Effector memory CD8-positive, alpha-beta T cell (primary cell): ENCODE results near the gene FOXO6.

ENCODE experiments used
- ATAC-seq: fragments of 150-1000 bp; cut with Tn5 transposase; replicated peaks from 2 replicates; pipeline ENCODE4 v1.10.0; 2021; ENCODE audit warnings: mild to moderate bottlenecking, moderate library complexity
- DNase-seq, 3 experiments: peaks; one replicate each; pipeline ENCODE4 v3.0.0; 2021
- H3K27ac Mint-ChIP-seq, 2 donors: one replicate each; pipeline ENCODE4 v1.8.0; 2022; ENCODE audit warnings: mild to moderate bottlenecking in 2 of 2, mixed read lengths in 2 of 2, moderate library complexity in 2 of 2
- H3K27me3 Mint-ChIP-seq, 2 donors: one replicate each; pipeline ENCODE4 v1.8.0; 2022; ENCODE audit warnings: mixed read lengths in 2 of 2
- H3K36me3 Mint-ChIP-seq: one replicate; pipeline ENCODE4 v1.8.0; 2022; ENCODE audit warnings: mild to moderate bottlenecking, moderate library complexity, mixed read lengths; ENCODE audit not compliant: insufficient read depth
- H3K4me1 Mint-ChIP-seq, 2 donors: one replicate each; pipeline ENCODE4 v1.8.0; 2022; ENCODE audit warnings: low read depth in 2 of 2, mixed read lengths in 2 of 2
- H3K4me3 Mint-ChIP-seq, 2 donors: one replicate each; pipeline ENCODE4 v1.8.0; 2022; ENCODE audit warnings: mild to moderate bottlenecking in 2 of 2, mixed read lengths in 2 of 2, moderate library complexity in 2 of 2
- H3K9me3 Mint-ChIP-seq, 2 donors: one replicate each; pipeline ENCODE4 v1.8.0; 2022; ENCODE audit warnings: mixed read lengths in 2 of 2

Gene FOXO6

DNA sequence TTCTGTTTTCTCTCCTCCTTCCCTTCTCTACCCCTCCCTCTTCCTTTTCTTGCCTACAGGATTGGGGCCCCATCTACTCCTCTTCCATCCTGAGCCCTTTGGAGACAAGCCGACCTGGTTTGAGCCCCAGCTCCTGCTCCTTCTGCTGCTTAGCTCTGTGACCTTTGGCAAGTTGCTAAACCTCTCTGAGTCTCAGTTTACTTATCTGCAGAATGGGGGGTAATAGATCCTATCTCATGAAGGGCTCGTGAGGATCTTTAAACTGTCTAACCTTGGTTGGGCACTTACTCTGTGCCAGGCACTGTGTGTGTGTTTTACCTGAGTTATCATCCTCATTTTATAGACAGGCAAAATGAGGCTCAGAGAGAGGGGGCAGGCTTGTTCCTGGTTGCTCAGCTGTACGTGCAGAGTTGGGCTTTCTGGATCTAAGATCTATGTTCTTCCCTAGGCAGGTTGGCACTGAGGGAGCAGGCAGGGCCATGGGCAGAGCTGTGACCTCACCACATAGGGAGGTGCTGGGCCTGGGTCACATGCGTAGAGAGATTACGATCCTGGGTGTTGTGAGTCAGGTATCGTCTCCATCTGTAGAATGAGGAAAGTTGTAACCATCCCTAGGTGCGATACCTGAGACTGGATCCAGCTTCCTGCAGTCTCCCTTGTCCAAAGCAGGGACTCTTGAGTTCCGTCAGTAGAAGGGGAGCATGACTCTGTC, 58.5 kb downstream of the FOXO6 start:
- no peak for DNase-seq
- no peak for ATAC-seq
- H3K27me3 Mint-ChIP-seq = peaks cover 26 to 61% of the 10 kb centered on the region in 2 donors
- no peaks in the 10 kb centered on the region for H3K4me1 Mint-ChIP-seq
- H3K27ac Mint-ChIP-seq = no peak overlapping the region
- H3K9me3 Mint-ChIP-seq = no peaks in the 10 kb centered on the region
- H3K4me3 Mint-ChIP-seq = no peak overlapping the region
- H3K36me3 Mint-ChIP-seq = no peaks in the 10 kb centered on the region

DNA sequence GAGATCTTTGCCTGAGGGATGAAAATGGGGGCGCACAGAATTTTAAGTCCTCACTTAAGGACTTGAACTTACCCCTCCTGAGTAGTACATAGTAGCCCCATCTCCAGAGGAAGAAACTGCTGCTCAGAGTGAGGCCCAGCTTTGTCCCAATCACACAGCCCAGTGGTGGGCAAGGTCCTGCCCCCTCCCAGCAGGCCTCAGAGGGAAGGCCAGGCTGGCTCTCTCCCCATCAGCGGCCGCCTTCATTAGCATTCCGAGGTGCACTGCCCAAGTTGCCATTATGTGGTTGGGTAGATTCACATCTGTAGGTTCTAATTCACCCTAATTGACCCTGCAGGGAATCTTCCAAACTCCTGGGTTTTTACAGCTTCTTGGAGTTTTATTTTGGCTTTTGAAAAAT, 59.1 kb downstream of the FOXO6 start:
- no peak for ATAC-seq
- DNase-seq = no peak
- Mint-ChIP-seq H3K36me3 (no peaks in the 10 kb centered on the region), H3K27ac (no peak overlapping the region), H3K27me3 (peaks cover 26 to 58% of the 10 kb centered on the region in 2 donors), H3K4me3 (no peak overlapping the region), H3K9me3 (no peaks in the 10 kb centered on the region), H3K4me1 (no peaks in the 10 kb centered on the region)

DNA sequence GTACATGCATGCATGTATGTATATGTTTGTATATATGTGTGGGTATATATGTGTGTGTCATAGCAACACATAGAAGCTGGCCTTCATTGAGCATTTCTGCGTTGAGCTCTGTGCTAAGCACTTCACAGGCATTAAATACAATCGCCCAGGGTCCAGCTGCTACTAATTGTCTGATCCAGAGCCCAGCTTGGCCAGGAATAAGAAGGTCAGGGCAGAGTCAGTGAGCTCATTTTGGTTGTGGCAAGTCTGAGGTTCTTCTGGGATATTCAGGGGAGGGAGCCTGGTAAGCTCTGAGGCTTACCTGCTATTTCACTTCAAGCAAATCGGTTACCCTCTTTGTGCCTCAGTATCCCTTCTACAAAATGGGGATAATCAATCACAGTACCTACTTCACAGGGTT, 59.6 kb downstream of the FOXO6 start:
- H3K4me1 Mint-ChIP-seq = no peaks in the 10 kb centered on the region
- no peak overlapping the region for H3K4me3 Mint-ChIP-seq
- H3K9me3 Mint-ChIP-seq = no peaks in the 10 kb centered on the region
- H3K27me3 Mint-ChIP-seq = peaks cover 26 to 53% of the 10 kb centered on the region in 2 donors
- ATAC-seq = no peak
- H3K36me3 Mint-ChIP-seq = no peaks in the 10 kb centered on the region
- DNase-seq = no peak
- no peak overlapping the region for H3K27ac Mint-ChIP-seq

DNA sequence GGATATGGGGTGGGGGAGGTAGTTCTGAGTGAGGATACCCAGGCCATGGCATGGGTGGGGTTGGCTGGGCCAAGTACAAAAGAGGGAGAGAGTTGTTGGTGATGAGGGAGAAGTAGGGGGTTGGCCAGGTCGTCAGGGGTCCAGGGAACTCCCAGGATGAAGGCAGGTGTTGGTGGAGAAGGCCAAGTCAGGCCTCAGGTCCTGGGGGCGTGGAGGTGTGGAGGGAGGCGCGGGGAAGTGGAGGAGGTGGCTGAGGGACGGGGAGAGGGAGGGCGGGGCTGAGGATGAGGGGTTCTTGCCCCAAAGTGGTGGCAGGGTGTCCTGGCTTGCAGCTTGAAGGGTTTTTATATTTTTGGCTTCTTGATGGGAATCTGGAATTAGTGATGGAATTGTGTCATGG, 61.1 kb downstream of the FOXO6 start:
- Mint-ChIP-seq H3K36me3 (no peaks in the 10 kb centered on the region), H3K27me3 (peaks cover 17 to 39% of the 10 kb centered on the region in 2 donors), H3K4me1 (no peaks in the 10 kb centered on the region), H3K4me3 (no peak overlapping the region), H3K27ac (no peak overlapping the region), H3K9me3 (no peaks in the 10 kb centered on the region)
- DNase-seq (no peak), ATAC-seq (no peak)

DNA sequence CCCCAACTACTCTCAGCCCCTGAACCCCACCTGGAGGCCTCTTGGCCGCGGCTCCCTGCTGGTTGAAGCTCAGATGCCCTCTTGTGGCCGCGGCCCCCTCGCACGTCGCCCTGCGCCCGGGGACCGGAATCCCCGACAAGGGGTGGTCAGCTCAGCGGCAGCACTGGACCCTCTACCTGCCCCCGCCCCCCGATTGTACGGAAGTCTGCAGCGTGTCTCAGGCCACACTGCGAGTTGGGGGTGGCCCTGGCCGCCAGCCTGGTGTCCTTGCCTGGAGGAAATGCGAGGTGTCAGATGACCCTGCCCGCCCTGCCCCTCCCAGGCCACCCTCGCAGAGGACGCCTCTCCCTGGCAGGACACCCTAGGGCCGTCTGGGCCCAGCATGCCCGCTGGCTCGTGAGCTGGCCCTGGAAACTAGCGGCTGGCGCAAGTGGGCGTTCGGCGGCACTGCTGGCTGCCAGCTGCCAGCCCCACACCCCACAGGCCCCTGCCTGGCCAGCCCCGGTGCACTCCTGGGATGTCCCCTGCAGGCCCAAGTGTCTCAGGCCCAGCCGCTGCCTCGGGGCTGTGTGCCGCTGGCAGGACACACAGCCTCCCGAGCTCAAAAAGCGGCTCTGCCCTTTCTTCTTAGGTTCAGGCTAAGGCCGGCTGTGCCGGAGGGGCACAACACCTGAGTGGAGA, 62.4 kb downstream of the FOXO6 start:
- H3K27ac Mint-ChIP-seq = no peak overlapping the region
- no peaks in the 10 kb centered on the region for H3K9me3 Mint-ChIP-seq
- peaks cover 16 to 37% of the 10 kb centered on the region in 2 donors for H3K27me3 Mint-ChIP-seq
- no peak for DNase-seq
- no peaks in the 10 kb centered on the region for H3K36me3 Mint-ChIP-seq
- H3K4me3 Mint-ChIP-seq = no peak overlapping the region
- ATAC-seq = no peak
- no peaks in the 10 kb centered on the region for H3K4me1 Mint-ChIP-seq

DNA sequence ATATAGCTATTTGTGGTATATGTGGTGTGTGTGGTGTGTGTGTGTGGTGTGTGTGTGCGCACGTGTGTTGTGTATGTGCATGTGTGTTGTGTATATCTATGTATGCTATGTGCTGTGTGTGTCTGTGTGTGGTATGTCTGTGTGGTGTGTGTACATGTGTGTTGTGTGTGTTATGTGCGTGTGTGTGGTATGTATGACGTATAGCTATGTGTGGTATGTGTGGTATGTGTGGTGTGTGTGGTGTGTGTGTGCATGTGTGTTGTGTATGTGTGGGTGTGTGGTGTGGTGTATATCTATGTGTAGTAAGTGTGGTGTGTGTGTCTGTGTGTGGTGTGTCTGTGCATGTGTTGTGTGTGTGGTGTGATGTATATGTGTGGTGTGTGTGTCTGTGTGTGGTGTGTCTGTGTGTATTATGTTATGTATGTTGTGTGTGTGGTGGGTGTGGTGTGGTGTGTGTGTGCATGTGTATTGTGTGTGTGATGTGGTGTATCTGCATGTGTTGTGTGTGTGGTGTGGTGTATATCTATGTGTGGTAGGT, 63.4 kb downstream of the FOXO6 start:
- Mint-ChIP-seq H3K9me3 (no peaks in the 10 kb centered on the region), H3K4me3 (no peak overlapping the region), H3K27ac (no peak overlapping the region), H3K27me3 (peaks cover 17 to 37% of the 10 kb centered on the region in 2 donors), H3K4me1 (no peaks in the 10 kb centered on the region), H3K36me3 (no peaks in the 10 kb centered on the region)
- ATAC-seq (no peak), DNase-seq (no peak)

DNA sequence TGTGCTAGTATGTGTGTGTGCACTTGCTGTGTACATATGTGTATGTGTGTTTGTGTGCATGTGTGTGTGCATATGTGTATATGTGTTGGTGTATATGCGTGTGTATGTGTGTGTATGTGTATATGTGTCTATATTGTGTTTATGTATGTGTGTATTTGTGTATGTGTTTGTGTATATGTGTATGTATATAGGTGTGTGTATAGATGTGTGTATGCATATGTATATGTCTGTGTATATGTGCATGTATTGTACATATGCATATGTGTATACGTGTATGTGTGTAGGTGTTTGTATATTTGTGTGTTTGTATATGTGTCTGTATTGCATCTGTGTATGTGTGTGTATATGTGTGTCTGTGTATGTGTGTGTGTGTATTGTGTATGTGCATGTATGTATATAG, 64.1 kb downstream of the FOXO6 start:
- no peaks in the 10 kb centered on the region for H3K4me1 Mint-ChIP-seq
- peaks cover 17 to 34% of the 10 kb centered on the region in 2 donors for H3K27me3 Mint-ChIP-seq
- H3K4me3 Mint-ChIP-seq = no peak overlapping the region
- no peak for ATAC-seq
- no peak for DNase-seq
- no peaks in the 10 kb centered on the region for H3K36me3 Mint-ChIP-seq
- H3K9me3 Mint-ChIP-seq = no peaks in the 10 kb centered on the region
- no peak overlapping the region for H3K27ac Mint-ChIP-seq

DNA sequence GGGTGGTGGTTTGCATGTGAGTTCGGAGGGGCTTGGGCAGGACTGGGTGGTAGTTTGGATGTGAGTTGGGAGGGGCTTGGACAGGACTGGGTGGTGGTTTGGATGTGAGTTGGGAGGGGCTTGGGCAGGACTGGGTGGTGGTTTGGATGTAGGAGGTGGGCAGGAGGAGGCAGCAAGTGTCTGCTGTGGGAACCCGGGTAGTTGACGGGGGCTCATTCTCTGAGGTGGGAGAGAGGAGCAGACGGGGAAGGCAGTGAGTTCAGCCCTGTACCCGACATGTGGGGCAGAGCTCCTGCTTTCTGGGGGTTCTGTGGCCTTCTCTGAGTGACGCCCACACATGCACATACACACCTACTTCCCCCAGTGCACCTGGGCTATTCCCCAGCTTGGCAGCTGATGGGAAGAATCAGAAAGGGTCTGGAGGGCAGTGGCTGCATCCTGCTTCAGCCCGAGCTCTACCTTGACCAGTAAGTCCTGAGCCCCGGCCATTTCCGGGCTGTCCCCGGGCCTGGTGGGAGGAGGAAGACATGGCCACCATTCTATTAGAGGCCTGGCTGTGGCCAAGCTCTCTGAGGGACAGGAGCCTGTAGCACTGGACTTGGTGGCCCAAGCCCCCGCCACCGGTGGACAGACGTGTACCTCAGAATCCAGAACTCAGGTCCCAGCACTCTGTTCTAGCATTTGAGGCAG, 65.1 kb downstream of the FOXO6 start:
- Mint-ChIP-seq H3K27me3 (peaks cover 17 to 38% of the 10 kb centered on the region in 2 donors), H3K36me3 (no peaks in the 10 kb centered on the region)

DNA sequence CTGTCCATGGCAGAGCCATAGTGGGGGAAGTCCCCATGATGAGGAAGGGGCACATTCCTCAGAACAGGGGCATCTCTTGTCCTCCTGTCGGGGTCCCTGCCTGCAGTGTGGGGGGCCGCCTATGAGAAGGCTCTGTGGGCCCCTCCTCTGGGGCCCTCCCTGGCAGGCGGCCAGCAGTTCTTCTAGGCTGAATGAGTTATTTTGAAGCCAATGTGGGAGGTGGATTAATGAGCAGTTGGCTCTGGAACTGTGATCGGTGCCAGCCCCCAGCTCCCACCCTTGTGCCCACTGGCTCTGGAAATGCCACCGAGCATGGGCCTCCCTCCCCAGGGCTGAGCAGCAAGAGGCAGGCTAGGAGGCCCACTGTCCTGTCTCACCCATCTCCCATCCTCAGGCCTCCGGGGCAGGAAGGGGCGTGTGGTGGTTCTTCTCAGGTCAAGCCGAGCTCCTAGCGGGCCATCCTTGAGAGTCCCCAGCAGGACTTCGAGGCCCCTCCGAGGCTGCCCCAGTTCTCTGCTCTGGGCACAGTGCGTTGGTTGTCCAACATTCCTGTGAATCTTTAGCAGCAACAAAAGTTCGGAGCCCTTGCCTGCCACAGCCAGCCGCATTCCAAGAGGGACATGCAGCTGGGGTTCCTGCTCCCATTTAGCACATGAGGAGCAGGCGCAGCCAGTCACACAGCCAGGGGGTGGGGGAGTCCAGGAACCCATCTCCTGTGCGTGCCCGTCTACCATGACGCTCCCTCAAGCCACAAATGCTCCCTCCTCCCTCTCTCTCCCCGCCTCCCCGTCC, 66.1 kb downstream of the FOXO6 start:
- no peaks in the 10 kb centered on the region for H3K4me1 Mint-ChIP-seq

More for the DNA sequence above, 65.1 kb downstream of the FOXO6 start:
- Mint-ChIP-seq H3K4me1 (no peaks in the 10 kb centered on the region), H3K27ac (no peak overlapping the region), H3K9me3 (no peaks in the 10 kb centered on the region), H3K4me3 (no peak overlapping the region)
- DNase-seq (no peak), ATAC-seq (no peak)

DNA sequence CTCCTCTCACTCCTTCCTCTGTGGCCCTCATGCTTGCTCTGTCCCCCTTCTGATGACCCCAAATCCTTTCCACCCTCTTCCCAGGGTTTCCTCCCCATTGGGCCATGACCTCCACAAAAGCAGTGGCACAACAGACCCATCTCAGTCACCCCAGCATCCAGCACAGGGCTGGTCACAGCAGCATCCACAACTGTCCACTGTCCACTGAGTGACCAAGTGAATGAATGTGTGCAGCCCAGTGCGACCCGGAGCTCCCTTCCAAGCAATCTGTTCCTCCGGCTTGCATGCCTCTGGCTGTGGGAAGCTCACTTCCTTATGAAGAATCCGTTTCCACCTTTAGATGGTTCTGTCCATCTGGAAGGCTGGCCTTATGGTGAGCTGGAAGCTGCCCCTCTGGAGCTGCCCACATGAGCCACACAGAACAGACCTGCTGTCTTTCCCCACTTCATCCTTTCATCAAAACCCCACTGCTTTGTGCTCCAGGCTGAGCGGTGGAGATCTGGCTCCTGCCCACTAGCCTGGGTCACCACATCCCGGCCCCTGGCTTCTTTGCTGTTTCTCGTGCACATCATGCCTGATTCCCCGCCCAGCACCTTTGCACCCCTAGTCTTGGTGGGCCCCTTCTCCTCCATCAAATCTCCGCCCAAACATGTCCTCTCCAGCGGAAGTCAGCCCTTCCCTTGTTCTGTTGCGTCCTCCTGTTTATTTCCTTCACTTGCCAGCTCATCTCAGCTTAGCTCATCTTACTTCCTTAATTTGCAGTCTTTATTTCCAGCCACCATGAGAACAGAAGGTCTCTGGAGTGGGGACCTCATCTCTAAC, 66.9 kb downstream of the FOXO6 start:
- ATAC-seq = no peak
- Mint-ChIP-seq H3K4me1 (peaks cover 4% of the 10 kb centered on the region in 2 donors), H3K27ac (no peak overlapping the region), H3K9me3 (no peaks in the 10 kb centered on the region), H3K27me3 (peaks cover 16 to 42% of the 10 kb centered on the region in 2 donors), H3K36me3 (no peaks in the 10 kb centered on the region), H3K4me3 (no peak overlapping the region)
- no peak for DNase-seq

More for the DNA sequence above, 66.1 kb downstream of the FOXO6 start:
- H3K4me3 Mint-ChIP-seq = no peak overlapping the region
- ATAC-seq (no peak), DNase-seq (no peak)
- peaks cover 11 to 38% of the 10 kb centered on the region in 2 donors for H3K27me3 Mint-ChIP-seq
- H3K36me3 Mint-ChIP-seq = no peaks in the 10 kb centered on the region
- H3K27ac Mint-ChIP-seq = no peak overlapping the region
- H3K9me3 Mint-ChIP-seq = no peaks in the 10 kb centered on the region

DNA sequence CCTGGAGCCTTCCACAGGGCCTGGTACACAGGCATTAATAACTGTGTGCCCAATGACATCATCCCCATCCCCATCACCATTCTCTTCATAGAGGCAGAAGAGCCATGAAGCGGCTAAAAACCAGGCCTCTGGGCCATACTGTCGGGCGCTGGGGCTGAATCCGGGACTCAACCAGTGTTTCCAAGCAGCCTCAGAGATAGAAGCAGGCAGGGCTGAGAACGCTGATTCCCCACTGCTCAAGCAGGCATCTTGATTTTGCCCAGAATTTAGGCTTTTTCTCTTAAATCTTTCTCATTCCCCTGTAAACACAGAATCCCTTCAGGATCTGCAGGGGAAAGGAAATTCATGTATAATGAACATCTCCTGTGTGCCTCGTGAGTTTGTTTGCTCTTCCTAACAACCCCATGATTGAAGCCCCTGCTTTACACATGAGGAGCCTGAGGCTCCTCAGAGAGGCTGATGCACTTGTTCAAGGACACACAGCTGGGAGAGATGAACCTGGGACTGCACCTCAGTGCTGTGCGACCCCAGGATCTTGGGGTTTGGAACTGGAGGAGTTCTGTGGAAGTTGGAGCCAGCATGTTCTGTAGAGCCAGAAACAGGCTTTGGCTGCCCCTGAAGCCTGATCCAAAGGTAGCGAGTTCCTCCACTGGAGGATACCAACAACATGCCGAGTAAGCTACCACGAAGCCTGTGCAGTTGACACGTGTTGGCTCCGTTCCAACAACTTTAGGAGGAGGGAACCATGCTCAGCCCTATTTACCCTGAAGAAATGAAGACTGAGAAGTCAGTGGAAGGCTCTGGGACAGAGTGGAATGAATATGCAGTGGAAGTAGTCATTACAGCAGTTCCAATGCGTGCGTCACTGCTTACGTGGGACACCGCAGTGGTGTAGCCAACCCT, 67.8 kb downstream of the FOXO6 start:
- H3K36me3 Mint-ChIP-seq = no peaks in the 10 kb centered on the region
- H3K4me1 Mint-ChIP-seq = peaks cover 4 to 7% of the 10 kb centered on the region in 2 donors
- ATAC-seq (no peak), DNase-seq (no peak)
- no peaks in the 10 kb centered on the region for H3K9me3 Mint-ChIP-seq
- no peak overlapping the region for H3K27ac Mint-ChIP-seq
- H3K4me3 Mint-ChIP-seq = no peak overlapping the region
- peaks cover 24 to 51% of the 10 kb centered on the region in 2 donors for H3K27me3 Mint-ChIP-seq

DNA sequence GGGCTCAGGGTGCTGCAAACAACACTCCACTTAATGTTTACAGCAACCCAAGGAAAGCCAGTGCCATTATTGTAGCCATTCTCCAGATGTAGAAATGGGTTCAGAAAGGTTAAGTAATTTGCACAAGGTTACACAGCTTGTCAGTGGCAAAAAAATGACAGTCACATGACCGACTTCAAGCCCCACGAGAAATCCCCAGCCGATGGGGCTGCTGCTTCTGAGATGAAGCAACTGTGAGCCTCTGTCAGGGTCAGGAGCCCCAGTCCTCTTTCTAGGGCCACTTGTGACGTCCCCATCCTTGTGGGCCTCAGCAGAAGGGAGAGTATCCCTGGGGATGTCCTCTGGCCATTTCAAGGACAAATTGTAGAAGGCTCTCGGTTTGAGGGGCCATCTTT, 68.4 kb downstream of the FOXO6 start:
- Mint-ChIP-seq H3K27me3 (peaks cover 30 to 57% of the 10 kb centered on the region in 2 donors), H3K9me3 (no peaks in the 10 kb centered on the region), H3K4me1 (peaks cover 4 to 7% of the 10 kb centered on the region in 2 donors), H3K27ac (no peak overlapping the region), H3K36me3 (no peaks in the 10 kb centered on the region), H3K4me3 (no peak overlapping the region)
- no peak for ATAC-seq
- no peak for DNase-seq
